Esophagus muscularis mucosa (tissue), 4 donors: ENCODE data around the gene TMEM258. TPM values are rescaled to one million over a fixed set of nuclear protein-coding genes. Genes with fewer than 3 reads are reported as not detected.

ENCODE experiments used
- DNase-seq: peaks from one replicate; pipeline ENCODE4 v3.0.0-alpha.2; 2017; ENCODE audit errors: extremely low spot score
- H3K27ac ChIP-seq, 4 donors: fragments of 200-600 bp; sonication (generic); replicated peaks in 1 of 4; 1 replicate in 3 of 4; 2 replicates in 1 of 4; pipeline ENCODE4 v1.5.1; 2016 to 2019; ENCODE audit warnings: mild to moderate bottlenecking in 1 of 4
- H3K27me3 ChIP-seq, 4 donors: fragments of 200-600 bp; sonication (generic); one replicate each; pipeline versions ENCODE4 v1.5.1 to v1.6.0; 2016 to 2019
- H3K36me3 ChIP-seq, 4 donors: fragments of 200-600 bp; sonication (generic); one replicate each; pipeline ENCODE4 v1.5.1; 2016 to 2019
- H3K4me1 ChIP-seq, 4 donors: fragments of 200-600 bp; sonication (generic); one replicate each; pipeline ENCODE4 v1.5.1; 2016 to 2019
- H3K4me3 ChIP-seq, 4 donors: fragments of 200-600 bp; sonication (generic); 1 replicate in 2 of 4; 2 replicates in 2 of 4; pipeline ENCODE4 v1.5.1; 2016 to 2019; ENCODE audit warnings: mild to moderate bottlenecking in 4 of 4, moderate library complexity in 1 of 4
- H3K9me3 ChIP-seq, 4 donors: fragments of 200-600 bp; sonication (generic); 1 replicate in 3 of 4; 2 replicates in 1 of 4; pipeline ENCODE4 v1.5.1; 2016 to 2019
- CTCF ChIP-seq, 3 experiments: fragments of 200-600 bp in 2 of 3; fragments of 450-650 bp in 1 of 3; sonication (generic) in 2 of 3; IDR thresholded peaks; one replicate each; pipeline ENCODE4 v1.5.1; 2017 to 2019; ENCODE audit warnings: antibody characterized with exemption in 3 of 3, mild to moderate bottlenecking in 2 of 3, moderate library complexity in 1 of 3
- EP300 ChIP-seq: sonication (generic); formaldehyde crosslinking; IDR thresholded peaks from one replicate; pipeline ENCODE4 v1.6.1; 2017; ENCODE audit warnings: antibody characterized with exemption
- POLR2A ChIP-seq: fragments of 450-650 bp; IDR thresholded peaks from one replicate; pipeline ENCODE4 v1.6.1; 2017; ENCODE audit warnings: antibody characterized with exemption, moderate library complexity, mild to moderate bottlenecking, low read depth
- POLR2AphosphoS5 ChIP-seq, 2 donors: sonication (generic); formaldehyde crosslinking; IDR thresholded peaks; one replicate each; pipeline ENCODE4 v1.6.1; 2017; ENCODE audit warnings: antibody characterized with exemption in 2 of 2
- WGBS: methylation state at CpG from one replicate; pipeline ENCODE4 v1.1.5; 2018; 5-methylcytosine and 5-hydroxymethylcytosine counted together
- intact Hi-C: fragments of 100-400 bp; cut with DNase I; formaldehyde crosslinking; loops from one replicate; pipeline ENCODE4 v1.15.1; 2023
- total RNA-seq, 4 donors: library from RNA; depleted of rRNA; stranded (reverse); fragments of >200 nt; gene quantifications; one replicate each; pipeline versions ENCODE4 v1.1.0 to v1.2.1, GENCODE V29; 2016

Gene TMEM258
- total RNA-seq, 4 donors from 2014 or later, result 34.5 to 48.2 (median 43.8) TPM

GRCh38 chr11:61739413-61739812 is 53.0 kb downstream of the TMEM258 start:
- TF ChIP-seq EP300 (no peak), CTCF (IDR thresholded peaks at IDR 0.05) (no peak), POLR2A (no peak), POLR2AphosphoS5 (IDR thresholded peaks at IDR 0.05) (no peak)
- Histone ChIP-seq H3K9me3 (no peaks in the 10 kb centered on the region), H3K36me3 (peaks cover 24 to 96% (median 73%) of the 10 kb centered on the region in 4 donors), H3K27ac (no peak overlapping the region), H3K4me1 (no peaks in the 10 kb centered on the region), H3K4me3 (no peak overlapping the region), H3K27me3 (no peaks in the 10 kb centered on the region)
- no peak for DNase-seq
- intact Hi-C loops, result loop anchor here (10.0 kb wide), 1 partner anchor 155 kb away; the partner anchor contains the start of gene SYT7
- 100% methylated on average over 6 of the region's 15 CpGs for WGBS

Other genes with a start within 250 kb of the TMEM258 start
- gene SYT7, start 211.5 kb downstream of the TMEM258 start, total RNA-seq, result 1 to 10 TPM; 1.3 to 4.2 (median 1.8) TPM
- gene DAGLA, start 112.2 kb downstream of the TMEM258 start, total RNA-seq, result 1 to 10 TPM; 1.5 to 4.9 (median 3.8) TPM
- under 1 TPM; under 0.01 to 0.71 (median 0.40) TPM for gene MYRF, start 40.0 kb downstream of the TMEM258 start, total RNA-seq
- 10 to 100 TPM in 1 of 4 donors, 1 to 10 TPM in 3; 5.0 to 10.2 (median 7.5) TPM for gene FEN1, start 312 bp upstream of the TMEM258 start, total RNA-seq
- gene FADS1, start 24.4 kb upstream of the TMEM258 start, total RNA-seq, result 10 to 100 TPM; 20.2 to 26.0 (median 23.8) TPM
- 10 to 100 TPM; 15.9 to 32.8 (median 28.0) TPM for gene FADS2, start 35.7 kb upstream of the TMEM258 start, total RNA-seq
- gene FADS3, start 98.9 kb upstream of the TMEM258 start, total RNA-seq, result 100 to 1,000 TPM in 1 of 4 donors, 10 to 100 TPM in 3; 42.4 to 103 (median 57.8) TPM
- gene RAB3IL1, start 125.0 kb upstream of the TMEM258 start, total RNA-seq, result 10 to 100 TPM; 14.0 to 31.5 (median 14.2) TPM
- 1 to 10 TPM; 2.2 to 5.0 (median 4.3) TPM for gene BEST1, start 157.8 kb upstream of the TMEM258 start, total RNA-seq
- 1,000 to 10,000 TPM; 1,795 to 3,027 (median 2,719) TPM for gene FTH1, start 175.0 kb upstream of the TMEM258 start, total RNA-seq